ELF-1 (cell line): ENCODE data around the gene STK17B.
"Not testable (repeated sequence)": the region's sequence is repeated elsewhere in the genome, so short reads cannot be mapped to it uniquely, and the experiment has no call there.

Source experiments
- DNase-seq: peaks from one replicate; pipeline ENCODE4 v3.0.0-alpha.2; 2016; ENCODE audit warnings: low read depth, low spot score

Gene STK17B

DNA sequence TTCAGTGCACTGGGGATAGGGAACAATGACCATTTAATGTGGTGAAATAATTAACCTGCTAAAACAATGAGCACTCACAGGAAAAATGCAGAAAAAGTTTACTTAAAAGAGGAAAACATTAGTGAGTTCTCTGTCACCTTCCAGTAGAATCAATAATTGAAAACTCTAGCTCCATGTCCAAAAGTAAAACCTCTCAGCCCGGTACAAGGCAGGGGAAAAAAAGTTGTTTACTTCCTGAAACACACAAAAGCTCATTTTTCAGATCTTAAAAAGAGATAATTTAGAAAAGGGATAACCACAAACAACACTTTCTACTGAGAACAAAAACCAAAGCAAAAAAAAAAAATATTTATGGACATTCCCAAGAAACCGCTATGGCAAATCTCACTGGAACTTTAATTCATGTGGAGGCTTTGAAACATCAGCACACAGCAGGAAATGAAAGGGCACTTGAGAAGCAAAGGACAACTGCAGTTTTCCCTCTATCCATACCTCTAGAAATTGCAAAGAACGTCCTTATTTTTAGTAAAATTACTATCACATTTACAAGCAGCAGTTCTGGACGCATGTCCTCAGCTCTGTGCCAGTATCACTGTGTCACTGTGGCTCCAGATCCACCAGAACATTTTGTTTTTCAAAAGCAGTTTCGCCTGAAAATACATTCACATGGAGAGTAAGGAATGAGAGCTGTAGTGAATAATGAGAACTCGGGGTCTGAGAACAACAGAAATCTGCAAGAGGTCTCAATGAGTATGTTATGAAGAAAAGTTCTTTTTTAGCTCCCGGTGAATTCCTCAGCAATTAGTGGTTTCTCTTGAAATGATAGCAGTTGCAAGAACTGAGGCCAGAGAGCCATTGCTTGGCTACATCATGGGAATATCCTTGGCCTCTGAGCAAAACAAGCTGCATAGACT is 58.1 kb downstream of the STK17B start:
- DNase-seq: no peak

DNA sequence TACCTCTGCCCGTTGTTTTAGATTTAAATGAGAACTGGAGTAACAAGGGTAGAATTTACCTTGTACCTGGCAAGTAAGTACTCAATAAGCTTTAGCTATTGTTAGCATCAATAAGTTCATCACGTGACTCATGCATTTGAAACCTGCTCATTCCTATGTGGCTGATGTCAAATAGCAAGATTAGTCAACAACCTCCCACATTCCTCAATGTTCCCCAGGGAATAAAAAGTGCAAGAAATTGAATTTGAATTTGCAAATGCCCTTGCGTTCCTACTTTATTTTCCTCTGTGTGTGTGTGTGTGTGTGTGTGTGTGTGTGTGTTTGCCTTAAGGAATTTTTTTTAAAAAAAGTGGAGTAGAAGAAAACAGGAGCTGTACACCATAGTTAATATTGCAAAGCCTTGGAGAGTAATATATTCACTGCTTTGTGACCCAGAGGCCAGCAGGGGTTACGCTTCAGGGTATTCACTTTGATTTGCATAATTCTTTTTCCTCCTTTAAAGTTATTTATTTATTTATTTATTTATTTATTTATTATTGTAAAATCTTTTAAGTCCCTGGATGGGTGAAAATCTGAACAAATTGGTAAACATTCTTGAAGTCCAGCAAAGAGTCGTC is 58.9 kb downstream of the STK17B start:
- DNase-seq: no peak

DNA sequence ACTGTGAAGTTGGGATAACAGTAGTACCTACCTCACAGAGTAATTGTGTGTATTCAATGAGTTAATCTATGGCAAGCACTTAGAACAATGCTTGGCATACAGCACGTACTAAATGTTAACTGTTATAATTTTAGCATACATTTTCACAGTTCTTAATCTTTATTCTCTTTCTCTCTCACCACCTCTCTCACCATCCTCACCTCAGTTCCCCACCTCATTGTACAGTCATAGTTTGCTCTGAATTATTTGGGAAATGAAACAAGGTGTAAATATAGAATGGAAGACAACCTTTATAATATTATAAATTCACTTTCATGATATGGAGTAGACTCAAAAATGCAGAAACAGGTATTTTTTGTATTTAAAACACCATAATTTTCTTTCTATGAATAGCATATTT is 62.8 kb downstream of the STK17B start:
- no peak for DNase-seq

GRCh38 chr2:196105951-196106350 is 65.4 kb downstream of the STK17B start:
- DNase-seq: no peak

- no peak for DNase-seq
Observed at GRCh38 chr2:196104066-196104465, 67.3 kb downstream of the STK17B start.

- DNase-seq: no peak
Observed at GRCh38 chr2:196103626-196104025, 67.8 kb downstream of the STK17B start.

DNA sequence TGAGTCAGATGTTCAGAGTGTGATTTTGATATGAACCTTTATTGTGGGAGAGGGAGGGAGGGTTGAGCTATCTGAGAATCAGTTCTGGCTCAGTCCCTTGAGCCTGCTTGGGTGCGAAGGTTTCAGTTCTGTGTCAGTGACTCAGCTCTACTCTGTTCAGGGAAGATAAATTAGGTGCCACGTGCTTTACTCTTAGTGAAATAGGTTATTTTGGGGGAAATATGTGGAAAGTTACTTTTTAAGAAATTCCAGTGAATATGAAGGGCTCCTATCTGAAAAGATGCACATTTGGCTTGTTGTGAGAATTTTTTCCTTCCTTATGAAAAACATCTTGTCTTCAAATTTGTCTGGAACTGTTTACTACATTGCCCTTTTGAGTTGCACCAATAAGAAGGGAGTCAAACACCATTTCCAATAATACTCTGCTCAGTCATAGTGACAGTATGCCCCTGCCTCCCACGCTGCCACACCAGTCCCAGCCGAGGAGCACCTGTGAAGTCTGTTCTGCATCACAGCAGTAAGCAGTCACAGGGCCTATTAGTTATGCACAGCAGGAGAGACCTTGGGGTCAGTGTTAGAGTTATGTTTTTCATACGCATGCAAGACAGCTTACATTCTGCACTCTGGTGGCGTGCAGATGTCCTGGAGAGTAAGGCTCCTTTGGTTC is 69.9 kb downstream of the STK17B start:
- DNase-seq: no peak

DNA sequence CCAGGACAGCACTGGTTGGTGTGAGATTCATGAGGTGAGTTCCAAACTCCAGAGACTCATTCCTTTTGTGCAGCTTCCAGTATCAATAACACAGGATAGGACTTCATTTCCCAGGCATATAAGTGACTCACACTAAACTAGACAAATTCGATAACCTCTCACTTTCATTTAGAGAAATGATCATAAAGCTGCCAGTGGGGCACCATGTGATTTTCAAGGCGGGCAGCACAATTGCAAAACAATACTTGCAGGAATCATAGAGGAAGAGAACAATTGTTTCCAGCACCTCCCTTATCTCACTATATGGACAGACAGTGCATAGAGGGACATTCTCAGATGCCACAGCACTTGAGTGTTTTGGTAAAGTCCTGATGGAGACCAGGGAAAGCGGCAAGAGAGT is 71.5 kb downstream of the STK17B start:
- no peak for DNase-seq

DNA sequence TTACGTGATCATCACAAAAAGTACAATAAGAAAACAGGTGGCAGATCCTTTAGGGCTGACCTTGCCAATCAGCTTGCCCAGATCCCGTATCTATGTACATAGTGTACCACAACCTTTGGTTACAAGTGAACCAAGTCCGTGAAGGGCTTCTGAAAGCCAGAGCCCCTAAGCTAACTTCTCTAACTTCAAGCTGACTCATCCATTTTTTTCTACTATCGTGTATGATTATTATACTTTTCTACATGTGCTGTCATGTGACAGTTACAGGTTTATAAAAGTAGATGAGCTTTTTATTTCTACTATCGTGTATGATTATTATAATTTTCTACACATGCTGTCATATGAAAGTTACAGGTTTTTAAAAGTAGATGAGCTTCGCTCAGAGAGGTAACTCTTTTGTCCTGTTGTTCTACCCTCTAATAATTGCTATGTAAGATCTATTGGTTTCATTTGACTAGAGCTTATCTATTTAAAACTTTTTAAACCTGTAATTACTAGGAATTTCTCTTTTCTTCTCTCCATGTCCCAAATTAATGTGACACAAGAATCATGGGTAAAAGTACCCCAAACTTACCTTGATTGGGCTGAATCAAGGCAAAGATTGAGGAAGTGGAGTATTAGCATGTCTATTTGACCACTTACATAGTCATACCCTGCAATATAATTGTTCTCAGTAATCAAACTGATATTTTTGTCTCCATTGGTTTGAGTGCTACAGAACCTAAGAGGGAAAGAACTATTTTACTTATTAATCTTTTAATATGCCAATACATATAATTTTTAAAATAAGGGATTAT is 73.3 kb downstream of the STK17B start:
- no peak for DNase-seq

DNA sequence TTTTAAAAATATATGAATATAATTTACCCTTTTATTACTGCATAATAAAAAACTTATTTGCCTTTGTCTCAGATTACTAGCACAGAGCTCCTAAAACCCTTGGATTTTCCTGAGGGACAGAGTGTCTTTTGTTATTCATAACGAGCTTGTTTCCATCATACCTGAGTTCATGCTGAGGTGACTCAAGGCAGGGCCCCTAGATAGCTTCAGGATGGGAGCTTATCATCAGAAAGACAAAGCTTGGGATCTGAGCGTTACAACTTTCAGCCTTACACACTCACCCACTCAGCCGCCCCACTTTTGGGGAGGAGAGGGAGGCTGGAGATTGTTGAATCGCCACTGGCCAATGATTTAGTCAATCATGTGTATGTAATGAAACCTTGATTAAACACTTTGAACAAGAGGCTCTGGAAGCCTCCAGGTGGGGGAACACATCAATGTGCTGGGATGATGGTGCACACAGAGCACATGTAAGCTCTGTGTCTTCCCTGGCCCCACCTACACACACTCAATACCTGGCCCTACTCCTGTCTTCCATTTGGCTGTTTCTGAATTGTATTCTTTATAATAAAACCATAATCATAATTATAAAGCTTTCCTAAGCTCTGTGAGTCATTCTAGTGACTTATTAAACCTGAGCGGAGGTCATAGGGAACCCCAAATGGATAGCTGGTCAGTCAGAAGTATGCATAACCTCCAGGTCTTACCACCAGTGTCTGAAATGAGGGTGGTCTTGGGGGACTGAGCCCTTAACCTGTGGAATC is 74.2 kb downstream of the STK17B start:
- peak; percentile 35 for DNase-seq

DNA sequence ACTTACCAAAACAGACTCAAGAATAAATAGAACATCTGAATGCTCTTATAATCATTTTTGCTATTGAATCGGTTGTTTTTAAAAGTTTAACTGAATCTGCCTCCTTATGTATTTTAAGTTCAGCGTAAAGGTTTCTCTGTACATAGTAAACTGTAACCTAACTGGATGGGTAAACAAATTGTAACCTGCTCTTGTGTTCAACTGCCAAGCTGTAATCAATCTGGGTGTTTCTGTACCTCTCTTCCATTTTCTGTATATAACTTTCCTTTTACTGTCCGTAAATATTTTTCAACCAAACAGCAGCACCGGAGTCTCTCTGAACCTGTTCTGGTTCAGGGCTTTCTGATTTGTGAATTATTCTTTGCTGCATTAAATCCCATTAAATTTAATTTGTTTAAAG is 75.1 kb downstream of the STK17B start:
- DNase-seq: no peak

GRCh38 chr2:196089448-196089847 is 81.9 kb downstream of the STK17B start:
- not testable (repeated sequence) for DNase-seq

DNA sequence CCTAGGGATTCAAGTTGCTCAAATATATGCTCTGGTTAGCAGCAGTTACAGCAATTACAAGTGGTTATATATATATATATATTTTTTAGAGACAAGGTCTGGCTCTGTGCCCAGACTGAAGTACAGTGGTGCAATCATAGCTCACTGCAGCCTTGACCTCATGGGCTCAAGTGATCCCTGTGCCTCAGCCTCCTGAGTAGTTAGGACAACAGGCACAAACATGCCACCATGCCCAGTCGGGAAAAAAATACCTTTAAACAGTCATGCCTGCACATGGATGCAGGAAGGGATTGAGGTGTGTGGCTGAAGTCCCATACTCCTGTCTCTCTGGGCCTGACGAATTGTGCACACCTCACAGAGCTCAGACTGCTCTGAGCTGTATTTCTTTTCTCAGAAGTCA is 83.2 kb downstream of the STK17B start:
- DNase-seq: no peak

DNA sequence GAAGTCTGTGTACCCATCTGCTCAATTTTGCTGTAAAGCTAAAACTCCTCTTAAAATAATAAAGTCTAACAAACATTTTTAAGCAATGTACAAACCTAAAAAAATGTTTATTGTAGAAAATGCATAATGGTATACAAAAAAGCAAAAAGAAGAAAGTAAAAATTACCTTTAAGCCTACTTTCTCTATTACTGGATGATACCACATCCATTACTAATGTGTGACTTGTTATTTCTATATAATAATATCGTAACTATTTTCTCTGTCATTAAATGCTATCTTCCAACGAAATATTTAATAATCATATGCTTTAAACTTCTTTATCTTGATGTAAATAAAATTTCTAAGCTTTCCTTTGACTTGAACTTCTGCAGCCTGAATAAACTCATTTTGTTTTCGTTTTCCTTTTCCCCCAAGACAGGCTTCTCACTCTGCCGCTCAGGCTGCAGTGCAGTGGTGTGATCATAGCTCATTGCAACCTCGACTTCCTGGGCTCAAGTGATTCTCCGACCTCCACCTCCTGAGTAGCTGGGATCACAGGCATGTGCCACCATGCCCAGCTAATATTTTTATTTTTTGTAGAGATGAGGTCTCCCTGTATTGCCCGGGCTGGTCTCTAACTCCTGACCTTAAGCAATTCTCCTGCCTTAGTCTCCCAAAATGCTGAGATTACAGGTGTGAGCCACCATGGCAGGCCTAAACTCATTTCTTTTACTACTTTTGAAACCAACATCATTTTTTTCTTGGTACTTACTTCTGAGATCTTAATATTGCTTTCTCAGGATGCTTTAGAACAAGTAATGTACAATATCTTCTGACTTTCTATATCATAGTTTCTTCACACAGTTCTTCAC is 84.6 kb downstream of the STK17B start:
- no peak for DNase-seq

GRCh38 chr2:196083601-196084000 is 87.8 kb downstream of the STK17B start:
- DNase-seq: no peak
